Measurements from ENCODE around the gene RBM47.

GRCh38 chr4:40562208-40562607, 67.5 kb downstream of the RBM47 start:
- TF ChIP-seq CTCF (IDR thresholded peaks at IDR 0.05) (no peak), POLR2AphosphoS5 (IDR thresholded peaks at IDR 0.05) (no peak)
